GM12878 (cell line): ENCODE measurements around the gene NOP9.

Experiments used
- BRCA1 ChIP-seq: IDR thresholded peaks from 2 replicates; pipeline ENCODE4 v1.6.1; 2011; ENCODE audit warnings: low read depth, low read length, improper control_type of control experiment
- CHD2 ChIP-seq: IDR thresholded peaks from 2 replicates; pipeline ENCODE4 v1.6.1; 2011; ENCODE audit warnings: low read depth, low read length, improper control_type of control experiment, borderline replicate concordance
- GATAD2B ChIP-seq: fragments of 450-650 bp; conservative IDR thresholded peaks from 2 replicates; pipeline ENCODE4 v1.6.1; 2017; ENCODE audit warnings: low read depth, mild to moderate bottlenecking, moderate library complexity
- HCFC1 ChIP-seq: fragments of 150-350 bp; IDR thresholded peaks from 2 replicates; pipeline ENCODE4 v1.6.1; 2014; ENCODE audit warnings: low read length
- MTA3 ChIP-seq: IDR thresholded peaks from 2 replicates; pipeline ENCODE4 v1.6.1; 2012; ENCODE audit warnings: low read length, inconsistent platforms, borderline replicate concordance
- POLR2AphosphoS2 ChIP-seq: IDR thresholded peaks from 2 replicates; pipeline ENCODE4 v1.6.1; 2011; ENCODE audit warnings: low read depth, mild to moderate bottlenecking, low read length, improper control_type of control experiment, moderate library complexity
- POLR2AphosphoS5 ChIP-seq: IDR thresholded peaks from 2 replicates; pipeline ENCODE4 v1.6.1; 2011; ENCODE audit warnings: mild to moderate bottlenecking, low read length, inconsistent platforms
- SMC3 ChIP-seq: IDR thresholded peaks from 2 replicates; pipeline ENCODE4 v1.6.1; 2011; ENCODE audit warnings: low read length, improper control_type of control experiment, borderline replicate concordance
- TCF12 ChIP-seq: IDR thresholded peaks from 2 replicates; pipeline ENCODE4 v1.6.1; 2011; ENCODE audit warnings: low read depth, mild to moderate bottlenecking, low read length
- TF ChIP-seq, protein P1 (sequence below), 3 experiments: IDR thresholded peaks in 2 of 3; conservative IDR thresholded peaks in 1 of 3; 2 replicates each; pipeline ENCODE4 v1.5.1; 2011; ENCODE audit warnings: low read depth in 3 of 3, low read length in 3 of 3, mild to moderate bottlenecking in 3 of 3, control low read depth in 2 of 3, moderate library complexity in 2 of 3, inconsistent platforms in 1 of 3, mixed read lengths in 1 of 3; ENCODE audit not compliant: control insufficient read depth in 2 of 3, insufficient read depth in 1 of 3; ENCODE audit errors: extremely low read depth in 1 of 3

DNA sequence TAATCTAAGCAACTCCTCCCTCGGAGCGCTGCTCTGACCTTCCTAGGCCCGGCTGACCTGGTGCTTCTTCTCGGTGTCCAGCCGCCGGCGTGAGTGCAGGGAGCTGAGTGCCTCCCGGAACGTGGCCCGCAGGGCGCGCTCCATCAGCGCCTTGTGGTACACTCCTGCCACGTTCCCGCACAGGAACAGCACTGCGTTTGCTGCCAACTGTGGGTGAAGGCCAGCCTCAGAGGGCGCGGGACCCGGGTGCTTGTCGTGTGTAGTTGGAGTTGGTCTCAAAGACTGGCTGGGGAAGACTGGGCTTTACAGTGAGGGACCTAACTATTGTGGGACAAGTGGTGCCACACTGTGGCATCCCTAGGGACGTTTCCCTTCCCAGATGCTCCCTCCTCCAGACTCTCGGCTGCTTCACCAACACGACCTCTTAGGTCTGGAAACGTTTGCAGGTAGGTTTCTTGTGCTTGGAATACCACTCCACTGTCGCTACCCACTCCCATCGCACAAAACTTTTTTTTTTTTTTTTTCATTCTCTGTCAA lies 32.1 kb downstream of the NOP9 start:
- TF ChIP-seq, protein P1, sequence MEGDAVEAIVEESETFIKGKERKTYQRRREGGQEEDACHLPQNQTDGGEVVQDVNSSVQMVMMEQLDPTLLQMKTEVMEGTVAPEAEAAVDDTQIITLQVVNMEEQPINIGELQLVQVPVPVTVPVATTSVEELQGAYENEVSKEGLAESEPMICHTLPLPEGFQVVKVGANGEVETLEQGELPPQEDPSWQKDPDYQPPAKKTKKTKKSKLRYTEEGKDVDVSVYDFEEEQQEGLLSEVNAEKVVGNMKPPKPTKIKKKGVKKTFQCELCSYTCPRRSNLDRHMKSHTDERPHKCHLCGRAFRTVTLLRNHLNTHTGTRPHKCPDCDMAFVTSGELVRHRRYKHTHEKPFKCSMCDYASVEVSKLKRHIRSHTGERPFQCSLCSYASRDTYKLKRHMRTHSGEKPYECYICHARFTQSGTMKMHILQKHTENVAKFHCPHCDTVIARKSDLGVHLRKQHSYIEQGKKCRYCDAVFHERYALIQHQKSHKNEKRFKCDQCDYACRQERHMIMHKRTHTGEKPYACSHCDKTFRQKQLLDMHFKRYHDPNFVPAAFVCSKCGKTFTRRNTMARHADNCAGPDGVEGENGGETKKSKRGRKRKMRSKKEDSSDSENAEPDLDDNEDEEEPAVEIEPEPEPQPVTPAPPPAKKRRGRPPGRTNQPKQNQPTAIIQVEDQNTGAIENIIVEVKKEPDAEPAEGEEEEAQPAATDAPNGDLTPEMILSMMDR (IDR thresholded peaks at IDR 0.05 in 2 of 3, conservative IDR thresholded peaks at IDR 0.05 in 1 of 3; ENCODE audit: control insufficient read depth in 2 of 3, extremely low read depth in 1 of 3, insufficient read depth in 1 of 3, low read depth in 3 of 3, low read length in 3 of 3), result no peak
- no peak for TF ChIP-seq HCFC1
- TF ChIP-seq BRCA1, result no peak
- no peak for TF ChIP-seq POLR2AphosphoS2
- no peak for TF ChIP-seq TCF12
- no peak for TF ChIP-seq SMC3
- TF ChIP-seq MTA3, result no peak
- no peak for TF ChIP-seq CHD2
- TF ChIP-seq POLR2AphosphoS5, result no peak
- TF ChIP-seq GATAD2B, result no peak
